Measurements from ENCODE around the gene CDH2. TPM values are rescaled to one million over a fixed set of nuclear protein-coding genes. Genes with fewer than 3 reads are reported as not detected.

CDH2 gene
- total RNA-seq, 1 donor from 2014 or later = 3.7 TPM

DNA sequence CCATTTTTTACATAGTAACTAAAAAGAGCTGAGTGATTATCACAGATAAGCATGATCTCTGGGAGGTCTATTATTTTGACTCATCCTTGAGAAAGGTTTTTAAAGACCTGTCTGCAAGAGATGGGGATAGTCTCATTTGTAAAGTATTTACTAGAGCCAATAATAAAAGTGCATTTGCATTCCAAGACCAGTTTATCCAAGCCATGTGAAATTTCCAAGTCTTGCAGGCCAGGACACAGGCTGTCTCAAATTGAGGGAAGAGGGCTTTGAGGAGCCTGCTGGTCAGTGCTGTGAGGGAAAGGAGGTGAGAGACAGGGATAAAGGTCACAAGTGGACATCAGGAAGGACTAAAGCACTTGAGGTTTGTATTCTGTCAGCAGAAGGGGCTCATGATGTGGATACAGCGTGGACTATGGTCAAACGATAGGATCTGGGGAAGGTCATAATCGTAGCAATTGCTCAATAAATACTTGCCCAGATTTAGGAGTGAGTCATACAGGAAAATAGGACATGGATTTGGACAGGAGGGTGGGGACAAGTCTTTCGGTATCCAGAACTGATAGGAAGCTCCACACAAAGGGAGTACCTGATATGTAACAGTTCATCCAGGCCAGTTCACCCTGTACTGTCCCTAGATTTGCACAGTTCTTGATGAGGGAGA, 6.6 kb upstream of the CDH2 start:
- TF ChIP-seq POLR2AphosphoS5 (IDR thresholded peaks at IDR 0.05; ENCODE audit: insufficient read depth in 1 of 2, low read depth in 1 of 2) = no peak

GRCh38 chr18:28181616-28182015, 4.7 kb upstream of the CDH2 start:
- no peak overlapping the region for H3K4me3 ChIP-seq
- H3K27me3 ChIP-seq = no peaks in the 10 kb centered on the region
- no peak for DNase-seq (ENCODE audit: extremely low spot score in 2 of 2)
- H3K27ac ChIP-seq = no peak overlapping the region
- H3K9me3 ChIP-seq = no peaks in the 10 kb centered on the region
- no peaks in the 10 kb centered on the region for H3K36me3 ChIP-seq
- peaks cover 9% of the 10 kb centered on the region for H3K4me1 ChIP-seq
- intact Hi-C loops (cut with DNase I) = no loop called here
- no peak for TF ChIP-seq POLR2A (IDR thresholded peaks at IDR 0.05)
- no peak for TF ChIP-seq POLR2AphosphoS5 (IDR thresholded peaks at IDR 0.05; ENCODE audit: insufficient read depth in 1 of 2, low read depth in 1 of 2)
- TF ChIP-seq CTCF (IDR thresholded peaks at IDR 0.05) = no peak

More for the DNA sequence above, 6.6 kb upstream of the CDH2 start:
- peaks cover 2% of the 10 kb centered on the region for H3K4me1 ChIP-seq
- no peak overlapping the region for H3K27ac ChIP-seq
- DNase-seq (ENCODE audit: extremely low spot score in 2 of 2) = no peak
- no peaks in the 10 kb centered on the region for H3K36me3 ChIP-seq
- no peaks in the 10 kb centered on the region for H3K27me3 ChIP-seq
- no peaks in the 10 kb centered on the region for H3K9me3 ChIP-seq
- H3K4me3 ChIP-seq = no peak overlapping the region
- intact Hi-C loops (cut with DNase I) = no loop called here

DNA sequence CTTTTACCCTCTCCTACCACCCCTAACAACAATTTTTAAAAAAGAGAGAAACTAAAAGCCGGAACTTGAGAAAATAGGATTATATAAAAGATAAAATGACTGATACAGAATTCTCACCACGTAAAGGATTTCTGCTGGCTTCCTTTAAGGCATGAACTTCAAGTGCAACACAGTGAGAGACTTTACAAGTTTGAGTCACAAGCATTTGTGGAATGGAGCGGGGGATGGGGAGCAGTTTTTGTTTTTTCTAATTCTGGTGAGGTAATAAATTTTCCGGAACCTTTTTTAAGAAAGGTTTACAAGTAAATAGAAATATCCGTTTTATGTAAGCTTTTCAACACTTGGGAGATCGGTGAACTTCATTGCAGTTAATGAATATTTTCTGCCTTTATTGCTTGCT, 1.8 kb upstream of the CDH2 start:
- Histone ChIP-seq H3K4me3 (peak overlapping the region in 1 of 2 donors; percentile 52), H3K27ac (no peak overlapping the region), H3K36me3 (no peaks in the 10 kb centered on the region), H3K4me1 (peaks cover 26% of the 10 kb centered on the region), H3K9me3 (no peaks in the 10 kb centered on the region), H3K27me3 (no peaks in the 10 kb centered on the region)
- intact Hi-C loops (cut with DNase I) = no loop called here
- no peak for DNase-seq (ENCODE audit: extremely low spot score in 2 of 2)
- TF ChIP-seq CTCF (IDR thresholded peaks at IDR 0.05) = no peak
- no peak for TF ChIP-seq POLR2AphosphoS5 (IDR thresholded peaks at IDR 0.05; ENCODE audit: insufficient read depth in 1 of 2, low read depth in 1 of 2)
- TF ChIP-seq POLR2A (IDR thresholded peaks at IDR 0.05) = no peak

DNA sequence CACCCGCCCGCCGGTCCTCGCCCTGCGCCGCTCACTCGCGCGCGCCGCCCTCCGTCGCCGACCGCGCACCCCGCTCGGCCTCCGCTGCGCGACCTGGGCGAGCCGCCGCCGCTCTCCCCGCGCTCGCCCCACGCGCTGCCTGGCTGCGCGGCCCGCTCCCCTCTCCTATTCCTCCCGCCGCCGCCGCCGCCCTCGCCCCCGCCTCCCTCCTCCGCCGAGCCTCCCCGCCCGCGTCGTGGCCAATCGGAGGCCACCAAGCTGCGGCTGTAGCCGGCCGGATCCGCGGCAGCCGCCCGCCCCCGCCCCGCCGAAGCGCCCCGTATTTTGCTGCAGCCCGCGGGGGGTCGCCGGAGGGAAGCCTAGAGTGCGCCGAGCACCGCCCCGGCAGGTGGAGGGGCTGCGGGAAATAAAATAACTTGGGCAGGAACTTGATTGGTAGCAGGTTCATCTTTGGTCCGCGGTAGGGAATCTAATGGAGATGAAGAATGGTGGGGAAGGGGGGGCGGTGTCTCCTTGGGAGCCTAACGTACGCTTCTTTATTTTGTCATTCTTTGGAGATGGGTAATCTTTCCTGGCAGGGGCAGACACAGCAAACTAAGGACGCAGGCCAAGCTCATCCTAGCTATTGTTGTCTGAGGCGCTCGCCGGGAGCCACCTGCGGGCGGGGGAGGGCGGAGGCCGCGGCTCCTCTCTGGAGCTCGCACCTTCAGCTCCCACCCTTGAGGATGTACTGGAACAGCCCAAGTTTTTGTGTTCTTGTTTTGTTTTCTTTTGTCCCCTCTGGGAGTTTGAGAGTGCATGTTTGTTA, 1.1 kb upstream of the CDH2 start:
- TF ChIP-seq POLR2A (IDR thresholded peaks at IDR 0.05) (no peak), CTCF (IDR thresholded peaks at IDR 0.05) (no peak), POLR2AphosphoS5 (IDR thresholded peaks at IDR 0.05; ENCODE audit: insufficient read depth in 1 of 2, low read depth in 1 of 2) (no peak)
- intact Hi-C loops (cut with DNase I) = no loop called here
- H3K27me3 ChIP-seq = no peaks in the 10 kb centered on the region
- H3K36me3 ChIP-seq = no peaks in the 10 kb centered on the region
- H3K9me3 ChIP-seq = no peaks in the 10 kb centered on the region
- H3K27ac ChIP-seq = no peak overlapping the region
- peak overlapping the region; percentile 52 to 68 for H3K4me3 ChIP-seq
- H3K4me1 ChIP-seq = peaks cover 26% of the 10 kb centered on the region
- DNase-seq (ENCODE audit: extremely low spot score in 2 of 2) = no peak

DNA sequence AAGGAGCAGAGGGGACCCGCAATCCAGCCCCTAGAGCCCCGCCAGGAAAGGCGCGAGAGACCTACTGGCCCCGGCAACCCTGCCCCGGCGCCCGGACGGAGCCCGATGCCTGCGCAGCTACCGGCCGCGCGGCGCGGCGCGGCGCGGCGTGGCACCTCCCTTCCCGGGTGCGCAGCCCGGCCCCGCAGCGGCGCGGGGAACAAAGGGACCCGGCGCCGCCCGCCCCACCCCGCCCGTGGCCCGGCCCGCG, 307 bp downstream of the CDH2 start:
- intact Hi-C loops (cut with DNase I) = no loop called here
- Histone ChIP-seq H3K4me1 (peaks cover 26% of the 10 kb centered on the region), H3K27me3 (no peaks in the 10 kb centered on the region), H3K27ac (no peak overlapping the region), H3K4me3 (peak overlapping the region; percentile 52 to 68), H3K9me3 (no peaks in the 10 kb centered on the region), H3K36me3 (no peaks in the 10 kb centered on the region)
- DNase-seq (ENCODE audit: extremely low spot score in 2 of 2) = no peak
- no peak for TF ChIP-seq POLR2AphosphoS5 (IDR thresholded peaks at IDR 0.05; ENCODE audit: insufficient read depth in 1 of 2, low read depth in 1 of 2)
